ENCODE data around the gene DCPS. TPM values are rescaled to one million over a fixed set of nuclear protein-coding genes. Genes with fewer than 3 reads are reported as not detected.

DCPS gene
- total and polyA plus RNA-seq, 2 experiments from 2014 or later, result 12.1 to 26.1 TPM

GRCh38 chr11:126277780-126278179, 26.1 kb upstream of the DCPS start:
- Histone ChIP-seq H3K9me3 (ENCODE audit: low read depth) (no peaks in the 10 kb centered on the region), H3K27ac (no peak overlapping the region), H3K4me2 (ENCODE audit: unreplicated experiment) (no peak overlapping the region), H3K27me3 (replicated peaks; ENCODE audit: insufficient read depth) (no peaks in the 10 kb centered on the region), H3K36me3 (ENCODE audit: low read depth) (no peaks in the 10 kb centered on the region; the same call in 1 of the 2 replicates), H3K79me2 (ENCODE audit: insufficient read depth) (no peaks in the 10 kb centered on the region), H3K4me1 (ENCODE audit: insufficient read depth) (0 out of 2 replicates have a peak, but pooled peaks cover 5% of the 10 kb centered on the region), H3F3A (ENCODE audit: insufficient read depth) (peaks cover 5% of the 10 kb centered on the region; the same call in 1 of the 2 replicates), H3K4me3 (no peak overlapping the region), H2AFZ (no peak overlapping the region), H3K9ac (no peak overlapping the region), H4K20me1 (ENCODE audit: insufficient read depth) (no peaks in the 10 kb centered on the region), H3K9me2 (ENCODE audit: insufficient read depth) (no peaks in the 10 kb centered on the region)
- WGBS, 2 experiments (ENCODE audit: low coverage in 1 of 2, low lambda C conversion rate in 2 of 2, missing lambda C conversion rate in 2 of 2), result 83 to 85% methylated on average over 4 of the region's 4 CpGs
- no peak for TF ChIP-seq EZH2 (IDR thresholded peaks at IDR 0.05; ENCODE audit: insufficient read depth, poor library complexity, severe bottlenecking)
- TF ChIP-seq EZH2phosphoT487 (IDR thresholded peaks at IDR 0.05; ENCODE audit: insufficient read depth, low read depth), result no peak
- in situ Hi-C loops (cut with MboI), result no loop called here
- no peak for DNase-seq

GRCh38 chr11:126279191-126279590, 24.7 kb upstream of the DCPS start:
- Histone ChIP-seq H3K9ac (no peak overlapping the region), H3K9me3 (ENCODE audit: low read depth) (no peaks in the 10 kb centered on the region), H3K4me2 (ENCODE audit: unreplicated experiment) (no peak overlapping the region), H3K27ac (no peak overlapping the region), H3K4me1 (ENCODE audit: insufficient read depth) (0 out of 2 replicates have a peak, but pooled peaks cover 7% of the 10 kb centered on the region), H2AFZ (no peak overlapping the region), H3K79me2 (ENCODE audit: insufficient read depth) (no peaks in the 10 kb centered on the region), H4K20me1 (ENCODE audit: insufficient read depth) (no peaks in the 10 kb centered on the region), H3K4me3 (no peak overlapping the region), H3K36me3 (ENCODE audit: low read depth) (no peaks in the 10 kb centered on the region; the same call in 1 of the 2 replicates), H3K9me2 (ENCODE audit: insufficient read depth) (no peaks in the 10 kb centered on the region), H3K27me3 (replicated peaks; ENCODE audit: insufficient read depth) (no peaks in the 10 kb centered on the region), H3F3A (ENCODE audit: insufficient read depth) (peaks cover 15% of the 10 kb centered on the region)
- 79% methylated on average over 8 of the region's 8 CpGs for whole genome bisulfite sequencing, 2 experiments (ENCODE audit: low coverage in 1 of 2, low lambda C conversion rate in 2 of 2, missing lambda C conversion rate in 2 of 2)
- TF ChIP-seq EZH2 (IDR thresholded peaks at IDR 0.05; ENCODE audit: insufficient read depth, poor library complexity, severe bottlenecking), result no peak
- no peak for TF ChIP-seq EZH2phosphoT487 (IDR thresholded peaks at IDR 0.05; ENCODE audit: insufficient read depth, low read depth)
- in situ Hi-C loops (cut with MboI), result no loop called here
- DNase-seq, result no peak

GRCh38 chr11:126280595-126280994, 23.3 kb upstream of the DCPS start:
- Histone ChIP-seq H3K4me3 (no peak overlapping the region), H3K36me3 (ENCODE audit: low read depth) (no peaks in the 10 kb centered on the region), H2AFZ (no peak overlapping the region), H3K27ac (no peak overlapping the region), H3K9ac (no peak overlapping the region), H3K9me2 (ENCODE audit: insufficient read depth) (no peaks in the 10 kb centered on the region), H3F3A (ENCODE audit: insufficient read depth) (peaks cover 28% of the 10 kb centered on the region), H3K9me3 (ENCODE audit: low read depth) (no peaks in the 10 kb centered on the region), H3K27me3 (replicated peaks; ENCODE audit: insufficient read depth) (no peaks in the 10 kb centered on the region), H3K4me2 (ENCODE audit: unreplicated experiment) (no peak overlapping the region), H4K20me1 (ENCODE audit: insufficient read depth) (no peaks in the 10 kb centered on the region), H3K79me2 (ENCODE audit: insufficient read depth) (peaks cover 3% of the 10 kb centered on the region), H3K4me1 (ENCODE audit: insufficient read depth) (peaks cover 14% of the 10 kb centered on the region; the same call in 1 of the 2 replicates)
- no peak for DNase-seq
- 83 to 88% methylated on average over 5 of the region's 5 CpGs for WGBS, 2 experiments (ENCODE audit: low coverage in 1 of 2, low lambda C conversion rate in 2 of 2, missing lambda C conversion rate in 2 of 2)
- in situ Hi-C loops (cut with MboI), result no loop called here
- TF ChIP-seq EZH2 (IDR thresholded peaks at IDR 0.05; ENCODE audit: insufficient read depth, poor library complexity, severe bottlenecking), result no peak
- TF ChIP-seq EZH2phosphoT487 (IDR thresholded peaks at IDR 0.05; ENCODE audit: insufficient read depth, low read depth), result no peak

- no peak for TF ChIP-seq EZH2 (IDR thresholded peaks at IDR 0.05; ENCODE audit: insufficient read depth, poor library complexity, severe bottlenecking)
- no peak for TF ChIP-seq EZH2phosphoT487 (IDR thresholded peaks at IDR 0.05; ENCODE audit: insufficient read depth, low read depth)
- 92% methylated on average over 6 of the region's 6 CpGs for WGBS, 2 experiments (ENCODE audit: low coverage in 1 of 2, low lambda C conversion rate in 2 of 2, missing lambda C conversion rate in 2 of 2)
- no peaks in the 10 kb centered on the region for H3K9me3 ChIP-seq (ENCODE audit: low read depth)
- H3F3A ChIP-seq (ENCODE audit: insufficient read depth), result peaks cover 30% of the 10 kb centered on the region
- H3K9ac ChIP-seq, result no peak overlapping the region
- in situ Hi-C loops (cut with MboI), result no loop called here
- H2AFZ ChIP-seq, result no peak overlapping the region
- no peak overlapping the region for H3K27ac ChIP-seq
- no peaks in the 10 kb centered on the region for H3K9me2 ChIP-seq (ENCODE audit: insufficient read depth)
- no peak overlapping the region for H3K4me2 ChIP-seq (ENCODE audit: unreplicated experiment)
- H4K20me1 ChIP-seq (ENCODE audit: insufficient read depth), result no peaks in the 10 kb centered on the region
- H3K27me3 ChIP-seq (replicated peaks; ENCODE audit: insufficient read depth), result no peaks in the 10 kb centered on the region
- H3K4me1 ChIP-seq (ENCODE audit: insufficient read depth), result peaks cover 14% of the 10 kb centered on the region; the same call in 1 of the 2 replicates
- H3K36me3 ChIP-seq (ENCODE audit: low read depth), result no peaks in the 10 kb centered on the region
- peaks cover 9% of the 10 kb centered on the region for H3K79me2 ChIP-seq (ENCODE audit: insufficient read depth)
- no peak overlapping the region for H3K4me3 ChIP-seq
- no peak for DNase-seq
These were observed 22.6 kb upstream of the DCPS start for GRCh38 chr11:126281245-126281644.
